ENCODE measurements around the gene OR2B2. TPM values are rescaled to one million over a fixed set of nuclear protein-coding genes. Genes with fewer than 3 reads are reported as not detected.
A peak's percentile ranks its signal among the peaks of the same experiment; 100 is the strongest.

OR2B2 gene
- total RNA-seq, 1 donor, result not detected

DNA sequence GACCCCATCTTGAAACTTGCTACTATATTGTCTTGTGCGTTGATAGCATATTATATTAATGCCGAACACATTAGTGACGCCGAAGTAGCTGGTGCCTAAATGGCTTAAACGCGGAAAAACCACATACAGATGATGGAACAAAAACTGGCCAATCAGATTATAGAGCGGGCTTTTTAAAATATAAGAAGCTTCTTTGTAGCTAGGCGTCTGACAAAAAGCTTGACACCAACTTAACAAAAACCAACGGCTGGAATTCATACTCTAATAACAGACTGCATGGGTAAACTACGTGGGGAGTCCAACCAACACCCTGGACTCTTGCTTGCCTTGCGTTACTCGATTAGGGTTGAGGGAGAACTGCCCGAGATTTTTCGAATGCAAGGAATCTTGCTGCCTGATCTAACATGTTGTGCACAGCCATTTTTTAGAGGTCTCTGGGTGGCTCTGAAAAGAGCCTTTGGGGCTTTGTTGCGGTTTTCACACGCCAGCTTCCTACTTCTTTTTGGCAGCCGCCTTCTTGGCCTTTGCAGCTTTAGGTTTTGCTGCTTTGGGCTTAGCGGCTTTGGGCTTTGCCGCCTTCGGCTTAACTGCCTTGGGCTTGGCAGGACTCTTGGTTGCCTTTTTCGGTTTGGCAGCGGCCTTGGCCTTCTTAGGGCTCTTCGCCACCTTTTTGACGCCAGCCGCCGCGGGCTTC, 45.7 kb downstream of the OR2B2 start:
- Histone ChIP-seq H3K36me3 (ENCODE audit: insufficient read depth, low read length) (no peaks in the 10 kb centered on the region), H3K79me2 (ENCODE audit: insufficient read depth, low read length) (no peaks in the 10 kb centered on the region), H3K4me1 (ENCODE audit: insufficient read depth, low read length) (peaks cover 15% of the 10 kb centered on the region), H3K27me3 (ENCODE audit: insufficient read depth, low read length) (no peaks in the 10 kb centered on the region), H3K27ac (ENCODE audit: low read depth, low read length) (peak overlapping the region; percentile 85), H3K9me3 (ENCODE audit: low read depth, low read length) (no peaks in the 10 kb centered on the region), H3K4me2 (ENCODE audit: insufficient read depth, low read length) (peak overlapping the region; percentile 99), H4K20me1 (ENCODE audit: insufficient read depth, low read length) (no peaks in the 10 kb centered on the region), H2AFZ (ENCODE audit: low read length) (peak overlapping the region; percentile 95), H3K4me3 (ENCODE audit: insufficient read depth, low read length) (peak overlapping the region; percentile 73)
- peak; percentile 83 for DNase-seq (ENCODE audit: insufficient read length, low spot score, missing footprints)
- TF ChIP-seq, protein P1, sequence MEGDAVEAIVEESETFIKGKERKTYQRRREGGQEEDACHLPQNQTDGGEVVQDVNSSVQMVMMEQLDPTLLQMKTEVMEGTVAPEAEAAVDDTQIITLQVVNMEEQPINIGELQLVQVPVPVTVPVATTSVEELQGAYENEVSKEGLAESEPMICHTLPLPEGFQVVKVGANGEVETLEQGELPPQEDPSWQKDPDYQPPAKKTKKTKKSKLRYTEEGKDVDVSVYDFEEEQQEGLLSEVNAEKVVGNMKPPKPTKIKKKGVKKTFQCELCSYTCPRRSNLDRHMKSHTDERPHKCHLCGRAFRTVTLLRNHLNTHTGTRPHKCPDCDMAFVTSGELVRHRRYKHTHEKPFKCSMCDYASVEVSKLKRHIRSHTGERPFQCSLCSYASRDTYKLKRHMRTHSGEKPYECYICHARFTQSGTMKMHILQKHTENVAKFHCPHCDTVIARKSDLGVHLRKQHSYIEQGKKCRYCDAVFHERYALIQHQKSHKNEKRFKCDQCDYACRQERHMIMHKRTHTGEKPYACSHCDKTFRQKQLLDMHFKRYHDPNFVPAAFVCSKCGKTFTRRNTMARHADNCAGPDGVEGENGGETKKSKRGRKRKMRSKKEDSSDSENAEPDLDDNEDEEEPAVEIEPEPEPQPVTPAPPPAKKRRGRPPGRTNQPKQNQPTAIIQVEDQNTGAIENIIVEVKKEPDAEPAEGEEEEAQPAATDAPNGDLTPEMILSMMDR (IDR thresholded peaks at IDR 0.05; ENCODE audit: extremely low read depth, low read depth, low read length), result no peak

DNA sequence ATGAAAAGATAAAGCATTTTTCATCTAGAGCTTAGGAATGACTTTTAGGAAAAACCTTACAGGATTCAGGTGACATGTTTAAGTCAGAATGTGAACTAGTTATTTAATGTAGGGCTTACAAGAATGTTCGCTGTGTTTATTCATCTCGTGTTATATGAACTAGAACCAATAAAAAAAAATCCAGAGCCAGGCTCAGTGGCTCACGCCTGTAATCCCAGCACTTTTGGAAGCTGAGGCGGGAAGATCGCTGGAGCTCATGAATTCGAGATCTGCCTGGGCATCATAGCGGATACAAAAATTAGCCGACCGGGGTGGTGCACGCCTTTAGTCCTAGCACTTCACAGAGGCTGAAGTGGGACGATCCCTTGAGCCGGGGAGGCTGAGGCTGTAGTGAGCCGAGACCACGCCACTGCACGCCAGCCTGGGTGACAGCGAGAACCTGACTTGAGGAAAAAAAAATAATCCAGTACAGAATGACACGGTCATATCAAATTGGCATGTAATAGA, 46.3 kb downstream of the OR2B2 start:
- Histone ChIP-seq H3K9me3 (ENCODE audit: low read depth, low read length) (no peaks in the 10 kb centered on the region), H2AFZ (ENCODE audit: low read length) (peak overlapping the region; percentile 85), H3K79me2 (ENCODE audit: insufficient read depth, low read length) (no peaks in the 10 kb centered on the region), H3K4me3 (ENCODE audit: insufficient read depth, low read length) (peak overlapping the region; percentile 73), H3K4me1 (ENCODE audit: insufficient read depth, low read length) (peaks cover 15% of the 10 kb centered on the region), H3K36me3 (ENCODE audit: insufficient read depth, low read length) (no peaks in the 10 kb centered on the region), H4K20me1 (ENCODE audit: insufficient read depth, low read length) (no peaks in the 10 kb centered on the region), H3K27ac (ENCODE audit: low read depth, low read length) (peak overlapping the region; percentile 85), H3K4me2 (ENCODE audit: insufficient read depth, low read length) (peak overlapping the region; percentile 99), H3K27me3 (ENCODE audit: insufficient read depth, low read length) (no peaks in the 10 kb centered on the region)
- no peak for DNase-seq (ENCODE audit: insufficient read length, low spot score, missing footprints)
- TF ChIP-seq, protein P1 (IDR thresholded peaks at IDR 0.05; ENCODE audit: extremely low read depth, low read depth, low read length), result no peak

DNA sequence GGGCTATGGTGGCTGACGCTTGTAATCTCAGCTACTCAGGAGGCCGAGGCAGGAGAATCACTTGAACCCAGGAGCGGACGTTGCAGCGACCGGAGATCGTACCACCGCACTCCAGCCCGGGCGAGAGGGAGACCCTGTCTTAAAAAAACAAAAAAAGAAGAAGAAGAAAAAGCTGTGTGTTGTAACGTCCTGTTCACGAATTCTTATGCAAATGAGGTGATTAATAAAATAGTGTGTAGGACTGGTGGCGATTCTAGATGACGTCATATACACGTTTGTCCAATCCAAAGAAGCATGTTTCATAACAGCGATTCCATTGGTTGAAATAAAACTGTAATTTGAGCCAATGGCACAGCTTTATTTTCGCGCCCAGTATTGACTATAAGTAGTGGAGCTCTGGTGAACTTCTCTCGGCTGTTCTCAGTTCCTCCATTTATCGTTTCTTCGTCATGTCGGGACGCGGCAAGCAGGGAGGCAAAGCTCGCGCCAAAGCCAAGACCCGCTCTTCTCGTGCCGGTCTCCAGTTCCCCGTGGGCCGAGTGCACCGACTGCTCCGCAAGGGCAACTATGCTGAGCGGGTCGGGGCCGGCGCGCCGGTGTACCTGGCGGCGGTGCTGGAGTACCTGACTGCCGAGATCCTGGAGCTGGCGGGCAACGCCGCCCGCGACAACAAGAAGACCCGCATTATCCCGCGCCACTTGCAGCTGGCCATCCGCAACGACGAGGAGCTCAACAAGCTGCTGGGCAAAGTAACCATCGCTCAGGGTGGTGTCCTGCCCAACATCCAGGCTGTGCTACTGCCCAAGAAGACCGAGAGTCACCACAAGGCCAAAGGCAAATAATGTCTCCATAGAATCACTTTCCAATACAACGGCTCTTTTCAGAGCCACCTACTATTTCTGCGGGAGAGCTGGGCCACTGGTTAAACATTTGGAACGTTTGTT, 47.0 kb downstream of the OR2B2 start:
- H3K4me3 ChIP-seq (ENCODE audit: insufficient read depth, low read length), result peak overlapping the region; percentile 73
- no peaks in the 10 kb centered on the region for H3K36me3 ChIP-seq (ENCODE audit: insufficient read depth, low read length)
- no peaks in the 10 kb centered on the region for H3K9me3 ChIP-seq (ENCODE audit: low read depth, low read length)
- H2AFZ ChIP-seq (ENCODE audit: low read length), result peak overlapping the region; percentile 85
- peak; percentile 94 for DNase-seq (ENCODE audit: insufficient read length, low spot score, missing footprints)
- H3K4me2 ChIP-seq (ENCODE audit: insufficient read depth, low read length), result peak overlapping the region; percentile 99
- TF ChIP-seq, protein P1 (IDR thresholded peaks at IDR 0.05; ENCODE audit: extremely low read depth, low read depth, low read length), result no peak
- no peaks in the 10 kb centered on the region for H4K20me1 ChIP-seq (ENCODE audit: insufficient read depth, low read length)
- H3K27ac ChIP-seq (ENCODE audit: low read depth, low read length), result peak overlapping the region; percentile 85
- H3K4me1 ChIP-seq (ENCODE audit: insufficient read depth, low read length), result peaks cover 15% of the 10 kb centered on the region
- no peaks in the 10 kb centered on the region for H3K27me3 ChIP-seq (ENCODE audit: insufficient read depth, low read length)
- H3K79me2 ChIP-seq (ENCODE audit: insufficient read depth, low read length), result no peaks in the 10 kb centered on the region

Data from osteoblast (primary cell).